Tibial artery (tissue), 4 donors: ENCODE data around the gene KLHL6.

Experiments
- DNase-seq, 2 donors: peaks; one replicate each; pipeline ENCODE4 v3.0.0-alpha.2; 2019
- H3K27ac ChIP-seq, 2 donors: fragments of 200-600 bp; sonication (generic) in 1 of 2; 1 replicate in 1 of 2; 2 replicates in 1 of 2; pipeline ENCODE4 v1.5.1; 2018 to 2019; ENCODE audit warnings: mild to moderate bottlenecking in 1 of 2
- H3K27me3 ChIP-seq, 2 donors: fragments of 200-600 bp; sonication (generic) in 1 of 2; one replicate each; pipeline versions ENCODE4 v1.5.1 to v1.6.0; 2016 to 2019
- H3K36me3 ChIP-seq, 3 donors: fragments of 200-600 bp; sonication (generic) in 2 of 3; one replicate each; pipeline ENCODE4 v1.5.1; 2016 to 2019; ENCODE audit warnings: mild to moderate bottlenecking in 2 of 3
- H3K4me1 ChIP-seq, 4 donors: fragments of 200-600 bp; sonication (generic) in 2 of 4; 1 replicate in 3 of 4; 2 replicates in 1 of 4; pipeline ENCODE4 v1.5.1; 2016 to 2019
- H3K4me3 ChIP-seq, 2 donors: fragments of 200-600 bp; sonication (generic) in 1 of 2; 1 replicate in 1 of 2; 2 replicates in 1 of 2; pipeline ENCODE4 v1.5.1; 2018 to 2019; ENCODE audit warnings: mild to moderate bottlenecking in 2 of 2
- H3K9me3 ChIP-seq, 3 donors: fragments of 200-600 bp; sonication (generic) in 1 of 3; one replicate each; pipeline ENCODE4 v1.5.1; 2016 to 2019
- intact Hi-C: fragments of 100-400 bp; cut with DNase I; formaldehyde crosslinking; loops from one replicate; pipeline ENCODE4 v1.15.0; 2023; ENCODE audit warnings: low total_unique reads
- TF ChIP-seq, protein P1 (sequence below), 2 experiments: fragments of 200-600 bp in 1 of 2; fragments of 450-650 bp in 1 of 2; IDR thresholded peaks; one replicate each; pipeline ENCODE4 v1.5.1; 2017 to 2019; ENCODE audit warnings: antibody characterized with exemption in 2 of 2, mild to moderate bottlenecking in 1 of 2, moderate library complexity in 1 of 2

KLHL6 gene

DNA sequence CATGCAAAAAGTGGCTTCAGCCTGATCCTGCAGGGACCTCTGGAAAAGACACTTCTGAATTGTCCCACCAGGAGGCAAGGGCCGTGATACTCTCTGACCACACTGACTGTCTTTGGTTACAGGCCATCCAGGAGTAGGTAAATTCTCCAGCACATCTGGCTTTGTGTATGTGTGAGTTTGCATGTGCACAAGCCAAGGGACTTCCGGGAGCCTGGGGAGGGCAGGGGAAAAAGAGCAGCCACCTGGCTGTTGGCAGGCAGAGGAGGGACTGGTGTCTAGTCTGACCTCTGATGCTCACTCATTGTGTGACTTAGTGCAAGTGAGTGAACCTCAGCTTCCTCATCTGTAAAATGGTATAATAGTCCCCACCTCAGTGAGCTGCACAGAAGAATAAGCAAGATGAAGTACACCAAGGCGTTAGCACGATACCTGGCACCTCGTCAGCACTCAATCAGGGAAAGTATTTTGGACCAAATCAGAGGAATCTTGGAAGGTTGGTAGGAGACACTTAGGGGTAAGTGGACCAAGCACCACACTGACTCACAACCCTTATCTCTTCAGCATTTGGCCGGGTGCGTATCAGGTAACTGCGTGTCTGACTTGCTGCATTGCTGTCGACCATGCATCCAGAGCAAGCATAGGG lies 19.1 kb downstream of the KLHL6 start:
- H3K4me3 ChIP-seq = no peak overlapping the region
- no peaks in the 10 kb centered on the region for H3K36me3 ChIP-seq
- intact Hi-C loops = no loop called here
- no peak for DNase-seq
- H3K27me3 ChIP-seq = no peaks in the 10 kb centered on the region
- TF ChIP-seq, protein P1, sequence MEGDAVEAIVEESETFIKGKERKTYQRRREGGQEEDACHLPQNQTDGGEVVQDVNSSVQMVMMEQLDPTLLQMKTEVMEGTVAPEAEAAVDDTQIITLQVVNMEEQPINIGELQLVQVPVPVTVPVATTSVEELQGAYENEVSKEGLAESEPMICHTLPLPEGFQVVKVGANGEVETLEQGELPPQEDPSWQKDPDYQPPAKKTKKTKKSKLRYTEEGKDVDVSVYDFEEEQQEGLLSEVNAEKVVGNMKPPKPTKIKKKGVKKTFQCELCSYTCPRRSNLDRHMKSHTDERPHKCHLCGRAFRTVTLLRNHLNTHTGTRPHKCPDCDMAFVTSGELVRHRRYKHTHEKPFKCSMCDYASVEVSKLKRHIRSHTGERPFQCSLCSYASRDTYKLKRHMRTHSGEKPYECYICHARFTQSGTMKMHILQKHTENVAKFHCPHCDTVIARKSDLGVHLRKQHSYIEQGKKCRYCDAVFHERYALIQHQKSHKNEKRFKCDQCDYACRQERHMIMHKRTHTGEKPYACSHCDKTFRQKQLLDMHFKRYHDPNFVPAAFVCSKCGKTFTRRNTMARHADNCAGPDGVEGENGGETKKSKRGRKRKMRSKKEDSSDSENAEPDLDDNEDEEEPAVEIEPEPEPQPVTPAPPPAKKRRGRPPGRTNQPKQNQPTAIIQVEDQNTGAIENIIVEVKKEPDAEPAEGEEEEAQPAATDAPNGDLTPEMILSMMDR (IDR thresholded peaks at IDR 0.05) = no peak
- H3K4me1 ChIP-seq = peaks cover 0 to 4% (median 0%) of the 10 kb centered on the region in 4 donors
- H3K9me3 ChIP-seq = no peaks in the 10 kb centered on the region
- no peak overlapping the region for H3K27ac ChIP-seq

DNA sequence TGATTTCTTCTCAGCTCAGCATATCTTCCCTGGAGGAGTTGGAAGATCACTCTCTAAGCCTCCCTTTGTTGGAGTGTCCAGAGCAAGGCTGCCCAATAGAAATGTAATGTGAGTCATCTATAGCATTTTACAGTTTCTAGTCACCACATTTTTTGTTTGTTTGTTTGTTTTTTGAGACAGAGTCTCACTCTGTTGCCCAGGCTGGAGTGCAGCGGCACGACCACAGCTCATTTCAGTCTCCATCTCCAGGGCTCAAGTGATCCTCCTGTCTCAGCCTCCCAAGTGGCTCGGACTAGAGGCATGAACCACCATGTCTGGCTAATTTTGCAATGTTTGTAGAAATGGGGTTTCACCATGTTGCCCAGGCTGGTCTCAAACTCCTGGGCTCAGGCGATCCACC lies 21.3 kb downstream of the KLHL6 start:
- Histone ChIP-seq H3K9me3 (no peaks in the 10 kb centered on the region), H3K27ac (no peak overlapping the region), H3K4me1 (peaks cover 0 to 4% (median 0%) of the 10 kb centered on the region in 4 donors), H3K4me3 (no peak overlapping the region), H3K27me3 (no peaks in the 10 kb centered on the region), H3K36me3 (no peaks in the 10 kb centered on the region)
- DNase-seq = no peak
- intact Hi-C loops = no loop called here
- TF ChIP-seq, protein P1 (IDR thresholded peaks at IDR 0.05) = no peak

DNA sequence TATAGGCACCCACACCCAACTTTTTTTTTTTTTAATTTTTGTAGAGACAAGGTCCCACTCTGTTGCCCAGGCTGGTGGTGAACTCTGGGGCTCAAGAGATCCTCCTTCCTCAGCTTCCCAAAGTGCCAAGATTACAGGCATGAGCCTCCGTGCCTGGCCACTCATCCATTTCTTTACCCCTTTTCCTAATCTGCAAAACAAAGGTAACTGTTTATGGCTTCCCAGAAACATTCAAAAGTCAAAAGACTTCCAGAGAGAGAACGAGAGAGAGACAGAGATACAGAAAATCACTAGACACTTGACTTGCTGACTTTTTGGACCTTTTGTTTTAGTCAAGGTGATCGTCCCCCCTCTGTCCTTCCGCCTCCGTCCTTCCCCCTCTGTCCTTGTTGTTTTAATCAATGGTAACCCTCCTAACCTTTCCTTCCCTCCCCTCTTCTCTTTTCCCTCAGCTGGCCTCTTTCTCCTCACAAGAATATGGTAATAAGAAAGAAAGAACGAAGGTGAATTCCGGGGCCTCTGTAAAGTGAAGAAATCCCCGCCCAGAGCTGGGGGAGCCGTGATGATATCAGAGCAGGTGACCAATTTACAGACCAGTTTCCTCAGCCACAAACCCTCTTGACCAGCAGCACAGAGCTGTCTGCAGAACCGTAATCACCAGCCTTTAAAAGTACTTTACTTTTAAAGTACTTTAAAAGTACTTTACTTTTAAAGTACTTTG lies 21.9 kb downstream of the KLHL6 start:
- Histone ChIP-seq H3K27ac (no peak overlapping the region), H3K4me1 (peaks cover 0 to 4% (median 0%) of the 10 kb centered on the region in 4 donors), H3K9me3 (no peaks in the 10 kb centered on the region), H3K36me3 (no peaks in the 10 kb centered on the region), H3K27me3 (no peaks in the 10 kb centered on the region), H3K4me3 (no peak overlapping the region)
- TF ChIP-seq, protein P1 (IDR thresholded peaks at IDR 0.05) = no peak
- intact Hi-C loops = no loop called here
- DNase-seq = no peak

DNA sequence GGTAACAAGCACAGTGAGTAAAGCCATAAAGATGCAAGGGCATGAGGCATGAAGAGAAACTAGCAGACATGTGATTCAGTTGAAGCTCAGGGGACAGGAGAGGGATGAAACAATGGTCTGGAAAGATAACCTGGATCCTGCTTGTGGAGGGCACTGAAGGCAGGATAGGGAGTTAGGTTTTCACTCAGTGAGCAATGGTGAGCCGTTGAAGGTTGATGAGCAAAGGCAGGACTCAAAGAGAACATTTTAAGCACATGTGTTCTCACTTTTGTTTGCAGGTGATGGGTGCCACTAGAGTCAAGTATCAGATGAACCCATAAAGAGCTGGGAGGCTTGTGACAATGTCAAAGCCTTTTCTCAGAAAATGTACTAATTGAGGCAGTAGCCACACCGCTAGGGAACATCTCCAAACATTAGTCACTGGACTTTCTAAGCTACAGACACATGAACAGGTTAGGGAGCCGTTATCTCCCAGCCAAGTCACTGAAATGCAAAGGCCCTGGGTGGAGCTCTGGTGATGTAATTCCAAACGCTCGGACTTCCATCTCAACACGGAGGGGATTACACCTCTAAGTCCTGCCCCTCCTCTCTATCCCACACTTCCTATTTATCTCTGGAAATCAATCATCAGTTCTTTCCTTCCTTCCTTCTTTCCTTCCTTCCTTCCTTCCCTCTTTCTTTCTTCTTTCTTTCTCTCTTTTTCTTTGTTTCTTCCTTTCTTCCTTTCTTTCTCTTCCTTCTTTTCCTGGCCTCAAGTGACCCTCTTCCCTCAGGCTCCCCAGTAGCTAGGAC lies 22.7 kb downstream of the KLHL6 start:
- no peak for DNase-seq
- Histone ChIP-seq H3K27ac (no peak overlapping the region), H3K4me3 (no peak overlapping the region), H3K27me3 (no peaks in the 10 kb centered on the region), H3K36me3 (no peaks in the 10 kb centered on the region), H3K9me3 (no peaks in the 10 kb centered on the region), H3K4me1 (peaks cover 0 to 4% (median 0%) of the 10 kb centered on the region in 4 donors)
- intact Hi-C loops = no loop called here
- TF ChIP-seq, protein P1 (IDR thresholded peaks at IDR 0.05) = no peak

DNA sequence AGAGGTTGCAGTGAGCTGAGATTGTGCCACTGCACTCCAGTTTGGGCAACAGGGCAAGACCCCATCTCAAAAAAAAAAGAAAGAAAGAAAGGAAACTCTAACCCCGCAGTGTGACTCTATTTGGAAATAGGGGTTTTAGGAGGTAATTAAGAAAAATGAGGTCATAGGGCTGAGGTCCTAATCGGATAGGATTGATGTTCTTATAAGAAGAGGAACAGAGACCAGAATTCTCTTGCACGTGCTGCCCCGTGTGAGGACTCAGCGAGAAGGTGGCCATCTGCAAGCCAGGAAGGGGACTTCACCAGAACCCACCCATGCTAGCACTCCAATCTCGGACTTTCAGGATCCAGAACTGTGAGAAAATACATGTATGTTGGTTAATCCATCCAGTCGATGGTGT lies 25.8 kb downstream of the KLHL6 start:
- Histone ChIP-seq H3K36me3 (no peaks in the 10 kb centered on the region), H3K27ac (no peak overlapping the region), H3K27me3 (no peaks in the 10 kb centered on the region), H3K9me3 (no peaks in the 10 kb centered on the region), H3K4me3 (no peak overlapping the region), H3K4me1 (no peaks in the 10 kb centered on the region)
- no peak for DNase-seq
- TF ChIP-seq, protein P1 (IDR thresholded peaks at IDR 0.05) = no peak
- intact Hi-C loops = no loop called here
